SK-N-SH (cell line): ENCODE data around the gene HSPA9. TPM values are rescaled to one million over a fixed set of nuclear protein-coding genes. Genes with fewer than 3 reads are reported as not detected.

ENCODE experiments used
- CTCF ChIA-PET: fragments of 300-600, 350-600 bp; formaldehyde crosslinking; extraction: SDS; loops from one replicate; lab custom pipeline; 2021; lab: Yijun Ruan, JAX
- POLR2A ChIA-PET: fragments of 350-600 bp; sonication (Branson Sonifier 250); formaldehyde crosslinking; extraction: SDS; loops from one replicate; lab custom pipeline; 2020; ENCODE audit warnings: antibody characterized with exemption, inconsistent platforms; lab: Yijun Ruan, JAX
- DNase-seq: peaks from one replicate; pipeline ENCODE4 v3.0.0; 2012
- H2AFZ ChIP-seq: fragments of 200-600 bp; sonication (generic); 2 replicates; pipeline ENCODE4 v1.8.1; 2016; ENCODE audit warnings: antibody characterized with exemption, mild to moderate bottlenecking, low read depth
- H3F3A ChIP-seq: fragments of 200-600 bp; sonication (generic); replicated peaks from 2 replicates; pipeline ENCODE3; 2016; ENCODE audit warnings: antibody characterized with exemption, mild to moderate bottlenecking; ENCODE audit not compliant: insufficient read depth
- H3K27ac ChIP-seq, 2 experiments: fragments of 200-500 bp in 1 of 2; fragments of 200-600 bp in 1 of 2; sonication (Bioruptor generic) in 1 of 2; sonication (generic), shearing (Covaris generic) in 1 of 2; 2 replicates each; pipeline versions ENCODE4 v1.5.1 to v1.6.1; 2014 to 2016; ENCODE audit warnings: low read depth in 2 of 2, inconsistent platforms in 1 of 2, low read length in 1 of 2, mild to moderate bottlenecking in 1 of 2, mixed read lengths in 1 of 2
- H3K27me3 ChIP-seq: fragments of 200-600 bp; sonication (generic), shearing (Covaris generic); 2 replicates; pipeline ENCODE4 v1.6.1; 2016; ENCODE audit warnings: mixed run types; ENCODE audit not compliant: insufficient read depth
- H3K36me3 ChIP-seq, 2 experiments: fragments of 200-500 bp in 1 of 2; fragments of 200-600 bp in 1 of 2; sonication (Bioruptor generic) in 1 of 2; sonication (generic) in 1 of 2; replicated peaks in 1 of 2; 2 replicates each; pipeline versions ENCODE3 to v1.5.1; 2014 to 2016; ENCODE audit warnings: low read length in 1 of 2, mild to moderate bottlenecking in 1 of 2; ENCODE audit not compliant: insufficient read depth in 2 of 2, control insufficient read depth in 1 of 2
- H3K4me1 ChIP-seq, 2 experiments: fragments of 200-500 bp in 1 of 2; fragments of 200-600 bp in 1 of 2; sonication (Bioruptor generic) in 1 of 2; sonication (generic), shearing (Covaris generic) in 1 of 2; 2 replicates each; pipeline versions ENCODE4 v1.5.1 to v1.6.1; 2014 to 2016; ENCODE audit warnings: low read depth in 1 of 2, low read length in 1 of 2, mixed run types in 1 of 2; ENCODE audit not compliant: insufficient read depth in 2 of 2, control insufficient read depth in 1 of 2
- H3K4me2 ChIP-seq: fragments of 200-600 bp; sonication (generic), shearing (Covaris generic); 2 replicates; pipeline ENCODE4 v1.6.1; 2017; ENCODE audit warnings: mixed run types
- H3K4me3 ChIP-seq, 2 experiments: fragments of 200-500 bp in 1 of 2; fragments of 200-600 bp in 1 of 2; sonication (Bioruptor generic) in 1 of 2; sonication (generic), shearing (Covaris generic) in 1 of 2; 2 replicates each; pipeline versions ENCODE4 v1.5.1 to v1.8.1; 2014 to 2016; ENCODE audit warnings: low read depth in 2 of 2, inconsistent platforms in 1 of 2, low read length in 1 of 2, mild to moderate bottlenecking in 1 of 2, mixed read lengths in 1 of 2, moderate library complexity in 1 of 2
- H3K79me2 ChIP-seq: fragments of 200-600 bp; sonication (generic); 2 replicates; pipeline ENCODE4 v1.8.1; 2017; ENCODE audit warnings: mild to moderate bottlenecking; ENCODE audit not compliant: insufficient read depth
- H3K9ac ChIP-seq: fragments of 200-600 bp; sonication (generic); 2 replicates; pipeline ENCODE4 v1.6.1; 2017; ENCODE audit warnings: mixed run types
- H3K9me2 ChIP-seq: fragments of 200-600 bp; sonication (generic); 2 replicates; pipeline ENCODE4 v1.6.1; 2017; ENCODE audit warnings: mixed run types
- H3K9me3 ChIP-seq: fragments of 200-600 bp; sonication (generic); 2 replicates; pipeline ENCODE4 v1.6.1; 2017; ENCODE audit warnings: mixed run types, mild to moderate bottlenecking, moderate library complexity
- H4K20me1 ChIP-seq: fragments of 200-600 bp; sonication (generic); 2 replicates; pipeline ENCODE4 v1.6.1; 2017; ENCODE audit warnings: mild to moderate bottlenecking, mixed run types; ENCODE audit not compliant: insufficient read depth
- ELF1 ChIP-seq: IDR thresholded peaks from 2 replicates; pipeline ENCODE4 v1.4.0; 2012
- MAX ChIP-seq: IDR thresholded peaks from 2 replicates; pipeline ENCODE4 v1.4.0; 2012; ENCODE audit warnings: low read depth
- NFIC ChIP-seq: IDR thresholded peaks from 2 replicates; pipeline ENCODE4 v1.4.0; 2012; ENCODE audit warnings: borderline replicate concordance
- TCF12 ChIP-seq: IDR thresholded peaks from 2 replicates; pipeline ENCODE4 v1.4.0; 2012
- whole genome bisulfite sequencing: methylation state at CpG from one replicate; pipeline ENCODE4 v1.1.6; 2017; ENCODE audit warnings: low lambda C conversion rate; 5-methylcytosine and 5-hydroxymethylcytosine counted together
- polyA plus RNA-seq, 3 experiments: library from polyadenylated mRNA; depleted of rRNA; stranded (reverse); fragments of >200 nt; gene quantifications; 2 replicates each; pipeline ENCODE4 v1.2.3, GENCODE V29; 2012
- small RNA-seq, 7 experiments: library from RNA; depleted of rRNA; stranded (forward); fragments of <200 nt; gene quantifications; one replicate each; pipeline ENCODE3, GENCODE V24; 2012

Gene HSPA9
- polyA plus RNA-seq, 1 of the 3 experiments (the other 2 are of a cell fraction) = 153 TPM

- DNase-seq = no peak
- H3K9ac ChIP-seq = no peak overlapping the region
- no peak overlapping the region for H3K4me3 ChIP-seq
- no peaks in the 10 kb centered on the region; the same call in 1 of the 2 replicates for H4K20me1 ChIP-seq
- H3K27me3 ChIP-seq = no peaks in the 10 kb centered on the region
- 37% methylated on average over 4 of the region's 4 CpGs for WGBS
- POLR2A ChIA-PET = interaction anchor here (1.4 to 2.9 kb wide), 2 partner anchors 40 to 55 kb away, joined by 4 to 20 read pairs; partner anchors contain the start of gene EGR1
- no peaks in the 10 kb centered on the region for H3K9me2 ChIP-seq
- peak overlapping the region; percentile 30 to 31; a peak in 2 of 4 replicates for H3K27ac ChIP-seq
- peaks cover 26 to 34% of the 10 kb centered on the region in 2 experiments for H3K36me3 ChIP-seq
- H3K4me1 ChIP-seq = peaks cover 0 to 6% of the 10 kb centered on the region in 2 experiments; a peak in 1 of 4 replicates
- H3K4me2 ChIP-seq = no peak overlapping the region
- H2AFZ ChIP-seq = no peak overlapping the region
- no peaks in the 10 kb centered on the region for H3K9me3 ChIP-seq
- peaks cover 2% of the 10 kb centered on the region; the same call in 1 of the 2 replicates for H3K79me2 ChIP-seq
- peaks cover 37% of the 10 kb centered on the region for H3F3A ChIP-seq
- no peak for TF ChIP-seq ELF1
- TF ChIP-seq MAX = peak; percentile 38; the same call in 1 of the 2 replicates
- peak; percentile 11; the same call in 1 of the 2 replicates for TF ChIP-seq TCF12
- peak; percentile 82 for TF ChIP-seq NFIC
- CTCF ChIA-PET = interaction anchor here (0.6 to 11.7 kb wide), 19 partner anchors 8 to 863 kb away, joined by 3 to 196 read pairs (median 5); partner anchors contain the start of genes EGR1, ETF1, KIF20A and REEP2
These were observed 70.4 kb downstream of the HSPA9 start for GRCh38 chr5:138504799-138505198.

Small RNAs within 50 kb of the gene (small RNA-seq; reads per million reads assigned to genes)
- gene RF00154 = 0 to 16.9 (median 2.6) reads per million in 7 experiments
- gene RF01210 = 0 reads per million in 7 experiments
- gene SNORD63 = 129 to 2,006 (median 428) reads per million in 7 experiments

Other genes with a start within 250 kb of the HSPA9 start
- gene CDC25C, start 243.6 kb downstream of the HSPA9 start, polyA plus RNA-seq (2012; rRNA removed) = 4.9 and 5.2 TPM in 2 replicates
- 14.5 and 18.7 TPM in 2 replicates for gene FAM53C, start 237.1 kb downstream of the HSPA9 start, polyA plus RNA-seq (2012; rRNA removed)
- 22.4 and 24.5 TPM in 2 replicates for gene KDM3B, start 222.7 kb downstream of the HSPA9 start, polyA plus RNA-seq (2012; rRNA removed)
- 25.4 and 31.2 TPM in 2 replicates for gene REEP2, start 136.3 kb downstream of the HSPA9 start, polyA plus RNA-seq (2012; rRNA removed)
- 28.4 and 48.0 TPM in 2 replicates for gene EGR1, start 109.9 kb downstream of the HSPA9 start, polyA plus RNA-seq (2012; rRNA removed)
- 36.7 and 48.7 TPM in 2 replicates for gene ETF1, start 32.2 kb downstream of the HSPA9 start, polyA plus RNA-seq (2012; rRNA removed)
- gene CTNNA1, start 178.0 kb upstream of the HSPA9 start, polyA plus RNA-seq (2012; rRNA removed) = 118 and 130 TPM in 2 replicates